SK-N-SH (cell line): Measurements from ENCODE around the gene MSH2. TPM values are rescaled to one million over a fixed set of nuclear protein-coding genes. Genes with fewer than 3 reads are reported as not detected.

Source experiments
- CTCF ChIA-PET: fragments of 300-600, 350-600 bp; formaldehyde crosslinking; extraction: SDS; loops from one replicate; lab custom pipeline; 2021; lab: Yijun Ruan, JAX
- POLR2A ChIA-PET: fragments of 350-600 bp; sonication (Branson Sonifier 250); formaldehyde crosslinking; extraction: SDS; loops from one replicate; lab custom pipeline; 2020; ENCODE audit warnings: antibody characterized with exemption, inconsistent platforms; lab: Yijun Ruan, JAX
- DNase-seq: peaks from one replicate; pipeline ENCODE4 v3.0.0; 2012
- H2AFZ ChIP-seq: fragments of 200-600 bp; sonication (generic); 2 replicates; pipeline ENCODE4 v1.8.1; 2016; ENCODE audit warnings: antibody characterized with exemption, mild to moderate bottlenecking, low read depth
- H3F3A ChIP-seq: fragments of 200-600 bp; sonication (generic); replicated peaks from 2 replicates; pipeline ENCODE3; 2016; ENCODE audit warnings: antibody characterized with exemption, mild to moderate bottlenecking; ENCODE audit not compliant: insufficient read depth
- H3K27ac ChIP-seq, 2 experiments: fragments of 200-500 bp in 1 of 2; fragments of 200-600 bp in 1 of 2; sonication (Bioruptor generic) in 1 of 2; sonication (generic), shearing (Covaris generic) in 1 of 2; 2 replicates each; pipeline versions ENCODE4 v1.5.1 to v1.6.1; 2014 to 2016; ENCODE audit warnings: low read depth in 2 of 2, inconsistent platforms in 1 of 2, low read length in 1 of 2, mild to moderate bottlenecking in 1 of 2, mixed read lengths in 1 of 2
- H3K27me3 ChIP-seq: fragments of 200-600 bp; sonication (generic), shearing (Covaris generic); 2 replicates; pipeline ENCODE4 v1.6.1; 2016; ENCODE audit warnings: mixed run types; ENCODE audit not compliant: insufficient read depth
- H3K36me3 ChIP-seq, 2 experiments: fragments of 200-500 bp in 1 of 2; fragments of 200-600 bp in 1 of 2; sonication (Bioruptor generic) in 1 of 2; sonication (generic) in 1 of 2; replicated peaks in 1 of 2; 2 replicates each; pipeline versions ENCODE3 to v1.5.1; 2014 to 2016; ENCODE audit warnings: low read length in 1 of 2, mild to moderate bottlenecking in 1 of 2; ENCODE audit not compliant: insufficient read depth in 2 of 2, control insufficient read depth in 1 of 2
- H3K4me1 ChIP-seq, 2 experiments: fragments of 200-500 bp in 1 of 2; fragments of 200-600 bp in 1 of 2; sonication (Bioruptor generic) in 1 of 2; sonication (generic), shearing (Covaris generic) in 1 of 2; 2 replicates each; pipeline versions ENCODE4 v1.5.1 to v1.6.1; 2014 to 2016; ENCODE audit warnings: low read depth in 1 of 2, low read length in 1 of 2, mixed run types in 1 of 2; ENCODE audit not compliant: insufficient read depth in 2 of 2, control insufficient read depth in 1 of 2
- H3K4me2 ChIP-seq: fragments of 200-600 bp; sonication (generic), shearing (Covaris generic); 2 replicates; pipeline ENCODE4 v1.6.1; 2017; ENCODE audit warnings: mixed run types
- H3K4me3 ChIP-seq, 2 experiments: fragments of 200-500 bp in 1 of 2; fragments of 200-600 bp in 1 of 2; sonication (Bioruptor generic) in 1 of 2; sonication (generic), shearing (Covaris generic) in 1 of 2; 2 replicates each; pipeline versions ENCODE4 v1.5.1 to v1.8.1; 2014 to 2016; ENCODE audit warnings: low read depth in 2 of 2, inconsistent platforms in 1 of 2, low read length in 1 of 2, mild to moderate bottlenecking in 1 of 2, mixed read lengths in 1 of 2, moderate library complexity in 1 of 2
- H3K79me2 ChIP-seq: fragments of 200-600 bp; sonication (generic); 2 replicates; pipeline ENCODE4 v1.8.1; 2017; ENCODE audit warnings: mild to moderate bottlenecking; ENCODE audit not compliant: insufficient read depth
- H3K9ac ChIP-seq: fragments of 200-600 bp; sonication (generic); 2 replicates; pipeline ENCODE4 v1.6.1; 2017; ENCODE audit warnings: mixed run types
- H3K9me2 ChIP-seq: fragments of 200-600 bp; sonication (generic); 2 replicates; pipeline ENCODE4 v1.6.1; 2017; ENCODE audit warnings: mixed run types
- H3K9me3 ChIP-seq: fragments of 200-600 bp; sonication (generic); 2 replicates; pipeline ENCODE4 v1.6.1; 2017; ENCODE audit warnings: mixed run types, mild to moderate bottlenecking, moderate library complexity
- H4K20me1 ChIP-seq: fragments of 200-600 bp; sonication (generic); 2 replicates; pipeline ENCODE4 v1.6.1; 2017; ENCODE audit warnings: mild to moderate bottlenecking, mixed run types; ENCODE audit not compliant: insufficient read depth
- ELF1 ChIP-seq: IDR thresholded peaks from 2 replicates; pipeline ENCODE4 v1.4.0; 2012
- FOSL2 ChIP-seq: IDR thresholded peaks from 2 replicates; pipeline ENCODE4 v1.4.0; 2012; ENCODE audit warnings: low read depth, mild to moderate bottlenecking, moderate library complexity, borderline replicate concordance
- NFIC ChIP-seq: IDR thresholded peaks from 2 replicates; pipeline ENCODE4 v1.4.0; 2012; ENCODE audit warnings: borderline replicate concordance
- RCOR1 ChIP-seq: fragments of 150-350 bp; IDR thresholded peaks from 2 replicates; pipeline ENCODE4 v1.6.1; 2017; ENCODE audit warnings: antibody characterized with exemption, low read length
- RFX5 ChIP-seq: IDR thresholded peaks from 2 replicates; pipeline ENCODE4 v1.6.1; 2012; ENCODE audit warnings: mild to moderate bottlenecking, improper control_type of control experiment, low read length
- SIN3A ChIP-seq: IDR thresholded peaks from 2 replicates; pipeline ENCODE4 v1.6.1; 2012; ENCODE audit warnings: low read depth, mild to moderate bottlenecking, low read length, moderate library complexity, borderline replicate concordance
- TAF1 ChIP-seq: IDR thresholded peaks from 2 replicates; pipeline ENCODE4 v1.6.1; 2012; ENCODE audit warnings: low read depth, mild to moderate bottlenecking, low read length, moderate library complexity, borderline replicate concordance
- WGBS: methylation state at CpG from one replicate; pipeline ENCODE4 v1.1.6; 2017; ENCODE audit warnings: low lambda C conversion rate; 5-methylcytosine and 5-hydroxymethylcytosine counted together
- polyA plus RNA-seq, 3 experiments: library from polyadenylated mRNA; depleted of rRNA; stranded (reverse); fragments of >200 nt; gene quantifications; 2 replicates each; pipeline ENCODE4 v1.2.3, GENCODE V29; 2012
- TF ChIP-seq, protein P1 (sequence below): IDR thresholded peaks from 2 replicates; pipeline ENCODE4 v1.4.0; 2012; ENCODE audit warnings: low read depth, borderline replicate concordance
- TF ChIP-seq, protein P2 (sequence below): IDR thresholded peaks from 2 replicates; pipeline ENCODE4 v1.6.1; 2012; ENCODE audit warnings: mild to moderate bottlenecking, low read depth, low read length, moderate library complexity
- TF ChIP-seq, protein P3 (sequence below): fragments of 150-350 bp; IDR thresholded peaks from 2 replicates; pipeline ENCODE4 v1.6.1; 2016; ENCODE audit warnings: mild to moderate bottlenecking, low read depth, low read length
- TF ChIP-seq, protein P4 (sequence below): fragments of 150-350 bp; IDR thresholded peaks from 2 replicates; pipeline ENCODE4 v1.6.1; 2017; ENCODE audit warnings: antibody characterized with exemption, low read length, low read depth, borderline replicate concordance

MSH2 gene
- polyA plus RNA-seq, 1 of the 3 experiments (the other 2 are of a cell fraction) = 13.7 TPM

DNA sequence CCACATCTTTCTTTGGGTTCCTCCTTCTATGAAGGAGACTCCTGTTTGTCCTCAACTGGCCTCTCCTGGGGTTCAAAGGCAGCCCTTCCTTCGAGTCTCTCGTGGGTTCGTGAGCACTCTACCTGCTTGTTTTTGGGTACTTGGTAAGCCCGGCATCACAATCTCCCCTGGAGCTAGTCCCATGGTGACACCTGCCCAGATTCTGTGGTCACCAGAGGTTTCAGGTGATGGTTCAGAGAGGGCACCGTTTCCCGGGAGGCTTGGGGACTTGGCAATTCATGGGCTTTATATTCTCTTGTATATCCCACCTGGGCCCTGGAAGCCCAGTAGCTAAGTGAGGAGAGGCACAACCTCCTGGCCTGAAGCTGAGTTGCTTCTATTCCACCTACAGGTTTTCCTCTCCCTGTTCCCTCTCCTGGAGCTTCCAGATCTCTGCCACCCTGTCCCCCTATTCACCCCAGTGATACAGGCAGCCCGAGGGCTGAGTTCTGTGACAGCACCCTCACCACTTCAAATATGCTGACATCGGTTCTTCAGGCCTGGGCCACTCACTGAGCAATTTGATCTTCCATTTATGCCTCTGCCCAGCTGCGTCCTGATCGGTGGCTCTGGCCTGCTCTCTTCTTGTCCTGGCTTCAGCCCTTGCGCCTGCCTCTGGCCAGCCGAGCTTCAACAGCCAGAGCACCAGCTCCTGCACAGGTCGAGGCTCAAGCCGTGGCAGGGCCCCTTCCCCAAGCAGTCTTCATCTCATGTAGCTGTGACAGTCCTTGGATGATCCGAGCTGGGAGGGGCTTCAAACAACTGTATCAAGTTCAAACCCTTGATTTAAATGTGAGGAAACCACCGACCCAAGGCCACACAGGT, 91.5 kb downstream of the MSH2 start:
- no peak overlapping the region for H3K27ac ChIP-seq
- 69% methylated on average over 15 of the region's 16 CpGs for WGBS
- peaks cover 2% of the 10 kb centered on the region for H3F3A ChIP-seq
- TF ChIP-seq TAF1 (no peak), ELF1 (no peak), NFIC (no peak)
- TF ChIP-seq, protein P1, sequence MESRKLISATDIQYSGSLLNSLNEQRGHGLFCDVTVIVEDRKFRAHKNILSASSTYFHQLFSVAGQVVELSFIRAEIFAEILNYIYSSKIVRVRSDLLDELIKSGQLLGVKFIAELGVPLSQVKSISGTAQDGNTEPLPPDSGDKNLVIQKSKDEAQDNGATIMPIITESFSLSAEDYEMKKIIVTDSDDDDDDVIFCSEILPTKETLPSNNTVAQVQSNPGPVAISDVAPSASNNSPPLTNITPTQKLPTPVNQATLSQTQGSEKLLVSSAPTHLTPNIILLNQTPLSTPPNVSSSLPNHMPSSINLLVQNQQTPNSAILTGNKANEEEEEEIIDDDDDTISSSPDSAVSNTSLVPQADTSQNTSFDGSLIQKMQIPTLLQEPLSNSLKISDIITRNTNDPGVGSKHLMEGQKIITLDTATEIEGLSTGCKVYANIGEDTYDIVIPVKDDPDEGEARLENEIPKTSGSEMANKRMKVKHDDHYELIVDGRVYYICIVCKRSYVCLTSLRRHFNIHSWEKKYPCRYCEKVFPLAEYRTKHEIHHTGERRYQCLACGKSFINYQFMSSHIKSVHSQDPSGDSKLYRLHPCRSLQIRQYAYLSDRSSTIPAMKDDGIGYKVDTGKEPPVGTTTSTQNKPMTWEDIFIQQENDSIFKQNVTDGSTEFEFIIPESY = no peak
- TF ChIP-seq, protein P2, sequence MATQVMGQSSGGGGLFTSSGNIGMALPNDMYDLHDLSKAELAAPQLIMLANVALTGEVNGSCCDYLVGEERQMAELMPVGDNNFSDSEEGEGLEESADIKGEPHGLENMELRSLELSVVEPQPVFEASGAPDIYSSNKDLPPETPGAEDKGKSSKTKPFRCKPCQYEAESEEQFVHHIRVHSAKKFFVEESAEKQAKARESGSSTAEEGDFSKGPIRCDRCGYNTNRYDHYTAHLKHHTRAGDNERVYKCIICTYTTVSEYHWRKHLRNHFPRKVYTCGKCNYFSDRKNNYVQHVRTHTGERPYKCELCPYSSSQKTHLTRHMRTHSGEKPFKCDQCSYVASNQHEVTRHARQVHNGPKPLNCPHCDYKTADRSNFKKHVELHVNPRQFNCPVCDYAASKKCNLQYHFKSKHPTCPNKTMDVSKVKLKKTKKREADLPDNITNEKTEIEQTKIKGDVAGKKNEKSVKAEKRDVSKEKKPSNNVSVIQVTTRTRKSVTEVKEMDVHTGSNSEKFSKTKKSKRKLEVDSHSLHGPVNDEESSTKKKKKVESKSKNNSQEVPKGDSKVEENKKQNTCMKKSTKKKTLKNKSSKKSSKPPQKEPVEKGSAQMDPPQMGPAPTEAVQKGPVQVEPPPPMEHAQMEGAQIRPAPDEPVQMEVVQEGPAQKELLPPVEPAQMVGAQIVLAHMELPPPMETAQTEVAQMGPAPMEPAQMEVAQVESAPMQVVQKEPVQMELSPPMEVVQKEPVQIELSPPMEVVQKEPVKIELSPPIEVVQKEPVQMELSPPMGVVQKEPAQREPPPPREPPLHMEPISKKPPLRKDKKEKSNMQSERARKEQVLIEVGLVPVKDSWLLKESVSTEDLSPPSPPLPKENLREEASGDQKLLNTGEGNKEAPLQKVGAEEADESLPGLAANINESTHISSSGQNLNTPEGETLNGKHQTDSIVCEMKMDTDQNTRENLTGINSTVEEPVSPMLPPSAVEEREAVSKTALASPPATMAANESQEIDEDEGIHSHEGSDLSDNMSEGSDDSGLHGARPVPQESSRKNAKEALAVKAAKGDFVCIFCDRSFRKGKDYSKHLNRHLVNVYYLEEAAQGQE = no peak
- TF ChIP-seq, protein P3, sequence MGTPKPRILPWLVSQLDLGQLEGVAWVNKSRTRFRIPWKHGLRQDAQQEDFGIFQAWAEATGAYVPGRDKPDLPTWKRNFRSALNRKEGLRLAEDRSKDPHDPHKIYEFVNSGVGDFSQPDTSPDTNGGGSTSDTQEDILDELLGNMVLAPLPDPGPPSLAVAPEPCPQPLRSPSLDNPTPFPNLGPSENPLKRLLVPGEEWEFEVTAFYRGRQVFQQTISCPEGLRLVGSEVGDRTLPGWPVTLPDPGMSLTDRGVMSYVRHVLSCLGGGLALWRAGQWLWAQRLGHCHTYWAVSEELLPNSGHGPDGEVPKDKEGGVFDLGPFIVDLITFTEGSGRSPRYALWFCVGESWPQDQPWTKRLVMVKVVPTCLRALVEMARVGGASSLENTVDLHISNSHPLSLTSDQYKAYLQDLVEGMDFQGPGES = no peak
- no peaks in the 10 kb centered on the region for H3K4me1 ChIP-seq
- no peak overlapping the region for H2AFZ ChIP-seq
- no peak overlapping the region for H3K9ac ChIP-seq
- no peaks in the 10 kb centered on the region for H3K9me2 ChIP-seq
- no peaks in the 10 kb centered on the region for H3K27me3 ChIP-seq
- DNase-seq = no peak
- H3K4me2 ChIP-seq = no peak overlapping the region
- no peak overlapping the region for H3K4me3 ChIP-seq
- ChIA-PET CTCF (interaction anchor here (0.5 to 1.3 kb wide), 3 partner anchors 17 to 75 kb away, joined by 3 to 4 read pairs (median 4); no protein-coding TSS in a partner anchor), POLR2A (no interaction called here)
- no peaks in the 10 kb centered on the region for H4K20me1 ChIP-seq
- no peaks in the 10 kb centered on the region; the same call in 1 of the 2 replicates for H3K9me3 ChIP-seq
- no peaks in the 10 kb centered on the region for H3K79me2 ChIP-seq
- no peaks in the 10 kb centered on the region for H3K36me3 ChIP-seq

DNA sequence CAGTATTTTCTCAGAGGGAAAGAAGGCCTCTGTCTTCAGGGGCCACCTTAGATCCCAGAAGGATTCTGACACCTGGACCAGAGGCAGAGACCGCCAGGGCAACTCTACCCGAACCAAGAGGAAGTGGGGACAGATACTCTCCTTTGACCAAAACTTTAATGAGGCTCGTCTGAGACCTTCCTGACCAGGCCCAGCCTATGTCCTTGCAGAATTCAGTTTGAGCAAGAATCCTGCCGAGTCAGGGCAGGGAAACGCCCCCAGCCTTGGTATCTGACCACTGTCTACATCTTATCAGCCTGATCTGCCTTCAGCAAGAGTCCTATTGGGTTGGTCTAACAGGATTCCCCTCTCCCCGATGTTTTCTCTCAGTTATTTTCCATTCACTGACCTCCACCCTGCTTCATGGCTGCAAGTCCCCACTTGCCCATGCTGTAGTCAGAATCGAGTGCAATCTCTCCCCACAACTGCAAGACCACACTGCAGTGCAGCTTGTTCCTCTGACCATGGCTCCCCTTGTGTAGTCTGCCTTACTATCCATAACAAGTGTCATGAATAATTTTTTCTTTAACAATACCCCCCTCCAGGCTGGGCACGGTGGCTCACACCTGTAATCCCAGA, 95.0 kb downstream of the MSH2 start:
- Histone ChIP-seq H3K79me2 (no peaks in the 10 kb centered on the region), H3K4me1 (peaks cover 0 to 10% of the 10 kb centered on the region in 2 experiments; a peak in 1 of 4 replicates), H3K4me3 (no peak overlapping the region), H4K20me1 (no peaks in the 10 kb centered on the region), H3K9ac (no peak overlapping the region), H2AFZ (no peak overlapping the region), H3K9me2 (no peaks in the 10 kb centered on the region), H3F3A (no peaks in the 10 kb centered on the region), H3K27ac (no peak overlapping the region), H3K27me3 (no peaks in the 10 kb centered on the region), H3K36me3 (no peaks in the 10 kb centered on the region), H3K9me3 (no peaks in the 10 kb centered on the region; the same call in 1 of the 2 replicates), H3K4me2 (no peak overlapping the region)
- no peak for DNase-seq
- TF ChIP-seq, protein P1 = no peak
- TF ChIP-seq SIN3A (no peak), RCOR1 (no peak), FOSL2 (no peak), RFX5 (no peak)
- TF ChIP-seq, protein P4, sequence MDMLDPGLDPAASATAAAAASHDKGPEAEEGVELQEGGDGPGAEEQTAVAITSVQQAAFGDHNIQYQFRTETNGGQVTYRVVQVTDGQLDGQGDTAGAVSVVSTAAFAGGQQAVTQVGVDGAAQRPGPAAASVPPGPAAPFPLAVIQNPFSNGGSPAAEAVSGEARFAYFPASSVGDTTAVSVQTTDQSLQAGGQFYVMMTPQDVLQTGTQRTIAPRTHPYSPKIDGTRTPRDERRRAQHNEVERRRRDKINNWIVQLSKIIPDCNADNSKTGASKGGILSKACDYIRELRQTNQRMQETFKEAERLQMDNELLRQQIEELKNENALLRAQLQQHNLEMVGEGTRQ = no peak
- CTCF ChIA-PET = no interaction called here
- POLR2A ChIA-PET = no interaction called here
- 44% methylated on average over 8 of the region's 8 CpGs for WGBS
